Astrocyte (in vitro differentiated cells and primary cell): ENCODE data around the gene SEC24A. TPM values are rescaled to one million over a fixed set of nuclear protein-coding genes. Genes with fewer than 3 reads are reported as not detected.

Source experiments
- DNase-seq: peaks from one replicate; pipeline ENCODE4 v3.0.0-alpha.2; 2010; ENCODE audit warnings: low read depth
- FAIRE-seq: peaks from 2 replicates; lab custom pipeline; 2011; peaks lifted over from hg19 to GRCh38; lab: Jason Lieb, UNC
- H2AFZ ChIP-seq: 2 replicates; pipeline ENCODE4 v1.6.0; 2012; ENCODE audit warnings: low read depth, low read length, inconsistent platforms
- H3K27ac ChIP-seq: 2 replicates; pipeline ENCODE4 v1.5.1; 2011; ENCODE audit warnings: low read depth, low read length, inconsistent platforms
- H3K27me3 ChIP-seq: 2 replicates; pipeline ENCODE4 v1.6.0; 2011; ENCODE audit warnings: low read length, inconsistent platforms; ENCODE audit not compliant: insufficient read depth
- H3K36me3 ChIP-seq: 2 replicates; pipeline ENCODE4 v1.5.1; 2011; ENCODE audit warnings: low read length, inconsistent platforms; ENCODE audit not compliant: insufficient read depth
- H3K4me1 ChIP-seq: 2 replicates; pipeline ENCODE4 v1.5.1; 2011; ENCODE audit warnings: low read length, inconsistent platforms; ENCODE audit not compliant: insufficient read depth
- H3K4me2 ChIP-seq: 2 replicates; pipeline ENCODE4 v1.6.0; 2012; ENCODE audit warnings: low read length, inconsistent platforms
- H3K4me3 ChIP-seq: 2 replicates; pipeline ENCODE4 v1.5.1; 2011; ENCODE audit warnings: low read depth, mild to moderate bottlenecking, low read length, inconsistent platforms; ENCODE audit not compliant: insufficient read depth
- H3K79me2 ChIP-seq: 2 replicates; pipeline ENCODE4 v1.6.0; 2012; ENCODE audit warnings: mild to moderate bottlenecking, low read length, inconsistent platforms; ENCODE audit not compliant: insufficient read depth
- H3K9ac ChIP-seq: 2 replicates; pipeline ENCODE4 v1.6.0; 2012; ENCODE audit warnings: mild to moderate bottlenecking, low read length, inconsistent platforms
- H3K9me3 ChIP-seq: 2 replicates; pipeline ENCODE4 v1.5.1; 2012; ENCODE audit warnings: low read depth, mild to moderate bottlenecking, low read length, inconsistent platforms; ENCODE audit not compliant: insufficient read depth
- H4K20me1 ChIP-seq: 2 replicates; pipeline ENCODE4 v1.6.0; 2012; ENCODE audit warnings: low read length, inconsistent platforms; ENCODE audit not compliant: insufficient read depth
- H3K27ac Mint-ChIP-seq: one replicate; pipeline ENCODE4 v1.8.0; 2021; ENCODE audit warnings: mild to moderate bottlenecking, mixed read lengths; ENCODE audit not compliant: unreplicated experiment
- H3K27me3 Mint-ChIP-seq: one replicate; pipeline ENCODE4 v1.8.0; 2021; ENCODE audit warnings: low read depth, mixed read lengths; ENCODE audit not compliant: unreplicated experiment
- H3K36me3 Mint-ChIP-seq: one replicate; pipeline ENCODE4 v1.8.0; 2021; ENCODE audit warnings: low read depth, mixed read lengths; ENCODE audit not compliant: unreplicated experiment
- H3K4me1 Mint-ChIP-seq: one replicate; pipeline ENCODE4 v1.8.0; 2021; ENCODE audit warnings: low read depth, mixed read lengths; ENCODE audit not compliant: unreplicated experiment
- H3K4me3 Mint-ChIP-seq: one replicate; pipeline ENCODE4 v1.8.0; 2021; ENCODE audit warnings: mild to moderate bottlenecking, moderate library complexity, mixed read lengths; ENCODE audit not compliant: unreplicated experiment
- H3K9me3 Mint-ChIP-seq: one replicate; pipeline ENCODE4 v1.8.0; 2021; ENCODE audit warnings: mild to moderate bottlenecking, mixed read lengths; ENCODE audit not compliant: unreplicated experiment
- EZH2 ChIP-seq: IDR thresholded peaks from 2 replicates; pipeline ENCODE4 v1.6.1; 2012; ENCODE audit warnings: mild to moderate bottlenecking, low read length, inconsistent platforms; ENCODE audit not compliant: insufficient read depth
- total RNA-seq: library from RNA; stranded (reverse); gene quantifications from 2 replicates; pipeline ENCODE4 v1.2.1, GENCODE V29; 2021
- TF ChIP-seq, protein P1 (sequence below): IDR thresholded peaks from 2 replicates; pipeline ENCODE4 v1.5.1; 2011; ENCODE audit warnings: low read depth, mild to moderate bottlenecking, inconsistent platforms, low read length, moderate library complexity; ENCODE audit not compliant: insufficient read depth

The SEC24A gene
- total RNA-seq, 1 donor from 2014 or later, result 51.9 TPM

DNA sequence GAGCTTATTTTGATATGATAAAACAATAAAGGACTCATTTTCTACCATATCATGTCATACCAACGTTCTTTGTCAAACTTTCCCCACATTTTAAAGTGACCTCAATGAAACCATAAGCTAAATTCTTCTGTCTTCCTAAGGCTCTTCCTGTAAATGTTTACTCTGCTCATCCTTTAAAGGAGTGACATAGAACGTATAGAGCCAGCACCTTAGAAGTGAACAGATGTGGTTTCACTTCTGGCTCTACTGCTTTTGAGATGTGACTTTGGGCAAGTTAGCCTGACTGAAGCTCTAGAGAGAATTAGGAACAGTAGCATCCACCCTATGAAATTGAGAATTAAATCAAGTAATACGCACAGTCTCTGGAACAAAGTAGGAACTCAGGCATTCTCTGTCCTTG, 40.0 kb upstream of the SEC24A start:
- FAIRE-seq (no peak), DNase-seq (no peak)
- Mint-ChIP-seq H3K36me3 (peaks cover 16% of the 10 kb centered on the region), H3K27ac (no peak overlapping the region), H3K27me3 (no peaks in the 10 kb centered on the region), H3K4me1 (peaks cover 2% of the 10 kb centered on the region), H3K4me3 (no peak overlapping the region), H3K9me3 (no peaks in the 10 kb centered on the region)
- no peaks in the 10 kb centered on the region for H3K27me3 ChIP-seq
- no peaks in the 10 kb centered on the region for H3K4me1 ChIP-seq
- no peak overlapping the region for H3K9ac ChIP-seq
- H3K79me2 ChIP-seq, result no peaks in the 10 kb centered on the region
- H3K36me3 ChIP-seq, result peaks cover 59% of the 10 kb centered on the region
- H3K4me3 ChIP-seq, result no peak overlapping the region
- H3K27ac ChIP-seq, result no peak overlapping the region
- no peak for TF ChIP-seq EZH2
- TF ChIP-seq, protein P1, sequence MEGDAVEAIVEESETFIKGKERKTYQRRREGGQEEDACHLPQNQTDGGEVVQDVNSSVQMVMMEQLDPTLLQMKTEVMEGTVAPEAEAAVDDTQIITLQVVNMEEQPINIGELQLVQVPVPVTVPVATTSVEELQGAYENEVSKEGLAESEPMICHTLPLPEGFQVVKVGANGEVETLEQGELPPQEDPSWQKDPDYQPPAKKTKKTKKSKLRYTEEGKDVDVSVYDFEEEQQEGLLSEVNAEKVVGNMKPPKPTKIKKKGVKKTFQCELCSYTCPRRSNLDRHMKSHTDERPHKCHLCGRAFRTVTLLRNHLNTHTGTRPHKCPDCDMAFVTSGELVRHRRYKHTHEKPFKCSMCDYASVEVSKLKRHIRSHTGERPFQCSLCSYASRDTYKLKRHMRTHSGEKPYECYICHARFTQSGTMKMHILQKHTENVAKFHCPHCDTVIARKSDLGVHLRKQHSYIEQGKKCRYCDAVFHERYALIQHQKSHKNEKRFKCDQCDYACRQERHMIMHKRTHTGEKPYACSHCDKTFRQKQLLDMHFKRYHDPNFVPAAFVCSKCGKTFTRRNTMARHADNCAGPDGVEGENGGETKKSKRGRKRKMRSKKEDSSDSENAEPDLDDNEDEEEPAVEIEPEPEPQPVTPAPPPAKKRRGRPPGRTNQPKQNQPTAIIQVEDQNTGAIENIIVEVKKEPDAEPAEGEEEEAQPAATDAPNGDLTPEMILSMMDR, result no peak
- no peak overlapping the region for H3K4me2 ChIP-seq
- no peaks in the 10 kb centered on the region for H3K9me3 ChIP-seq
- no peak overlapping the region for H2AFZ ChIP-seq
- no peaks in the 10 kb centered on the region for H4K20me1 ChIP-seq

DNA sequence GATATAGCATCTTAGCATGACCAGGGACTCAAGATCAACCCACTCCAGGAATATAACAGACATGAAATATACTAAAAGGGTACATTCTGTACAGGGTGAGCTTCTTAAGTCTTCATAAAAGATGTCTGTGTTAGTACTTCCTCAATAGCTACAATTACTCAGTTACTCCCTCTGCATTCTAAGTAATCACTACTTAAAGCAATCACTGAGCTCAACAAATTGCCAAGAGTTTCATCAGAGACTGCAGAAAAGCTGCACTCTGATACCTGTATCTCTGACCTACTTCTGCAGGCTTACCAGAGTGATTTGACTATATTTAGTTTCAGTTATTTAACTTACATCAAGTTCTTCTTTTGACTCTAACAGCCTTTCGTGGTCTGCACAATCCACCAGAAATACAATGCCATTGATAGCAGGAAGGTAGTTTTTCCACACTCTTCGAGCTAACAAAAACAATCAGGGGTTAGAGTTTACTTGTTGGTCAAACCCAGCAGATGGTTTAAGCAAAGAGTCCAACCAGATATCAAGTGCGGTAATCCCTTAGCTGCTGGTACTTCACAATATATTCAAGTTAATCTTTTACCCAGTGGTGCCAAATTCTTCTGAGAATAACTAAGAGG, 39.2 kb upstream of the SEC24A start:
- H3K27ac ChIP-seq, result no peak overlapping the region
- Mint-ChIP-seq H3K4me1 (peaks cover 2% of the 10 kb centered on the region), H3K9me3 (no peaks in the 10 kb centered on the region), H3K36me3 (peaks cover 18% of the 10 kb centered on the region), H3K27me3 (no peaks in the 10 kb centered on the region), H3K27ac (no peak overlapping the region), H3K4me3 (no peak overlapping the region)
- H3K4me2 ChIP-seq, result no peak overlapping the region
- no peaks in the 10 kb centered on the region for H3K27me3 ChIP-seq
- H3K4me1 ChIP-seq, result no peaks in the 10 kb centered on the region
- no peak overlapping the region for H3K4me3 ChIP-seq
- no peaks in the 10 kb centered on the region for H3K79me2 ChIP-seq
- no peaks in the 10 kb centered on the region for H4K20me1 ChIP-seq
- H2AFZ ChIP-seq, result no peak overlapping the region
- DNase-seq (no peak), FAIRE-seq (no peak)
- H3K36me3 ChIP-seq, result peaks cover 54% of the 10 kb centered on the region
- TF ChIP-seq, protein P1, result no peak
- TF ChIP-seq EZH2, result no peak
- H3K9ac ChIP-seq, result no peak overlapping the region
- H3K9me3 ChIP-seq, result no peaks in the 10 kb centered on the region

DNA sequence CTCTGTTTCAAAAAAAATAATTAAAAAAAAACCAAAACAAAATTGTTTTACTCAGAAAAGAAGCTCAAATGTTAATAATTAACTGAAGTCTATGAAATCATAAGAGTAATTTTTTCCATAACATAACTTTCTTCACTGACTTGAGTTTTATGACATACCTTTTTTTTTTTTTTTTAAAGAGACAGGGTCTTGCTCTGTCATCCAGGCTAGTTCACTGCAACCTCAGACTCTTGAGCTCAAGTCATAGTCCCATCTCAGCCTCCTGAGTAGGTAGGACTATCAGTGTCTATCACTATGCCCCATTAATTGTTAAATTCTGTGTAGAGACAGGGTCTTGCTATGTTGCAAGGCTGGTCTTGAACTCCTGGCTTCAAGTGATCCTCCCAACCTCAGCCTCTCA, 37.9 kb upstream of the SEC24A start:
- Mint-ChIP-seq H3K27ac (no peak overlapping the region), H3K4me1 (peaks cover 2% of the 10 kb centered on the region), H3K36me3 (peaks cover 17% of the 10 kb centered on the region), H3K4me3 (no peak overlapping the region), H3K9me3 (no peaks in the 10 kb centered on the region), H3K27me3 (no peaks in the 10 kb centered on the region)
- Histone ChIP-seq H3K9ac (no peak overlapping the region), H4K20me1 (no peaks in the 10 kb centered on the region), H3K4me1 (no peaks in the 10 kb centered on the region), H3K36me3 (peaks cover 43% of the 10 kb centered on the region), H3K27ac (no peak overlapping the region), H3K4me3 (no peak overlapping the region), H3K27me3 (no peaks in the 10 kb centered on the region), H3K4me2 (no peak overlapping the region), H3K9me3 (no peaks in the 10 kb centered on the region), H2AFZ (no peak overlapping the region), H3K79me2 (no peaks in the 10 kb centered on the region)
- DNase-seq, result no peak
- FAIRE-seq, result no peak
- TF ChIP-seq, protein P1, result no peak
- no peak for TF ChIP-seq EZH2
